ENCODE measurements around the gene MPO.

MPO gene

DNA sequence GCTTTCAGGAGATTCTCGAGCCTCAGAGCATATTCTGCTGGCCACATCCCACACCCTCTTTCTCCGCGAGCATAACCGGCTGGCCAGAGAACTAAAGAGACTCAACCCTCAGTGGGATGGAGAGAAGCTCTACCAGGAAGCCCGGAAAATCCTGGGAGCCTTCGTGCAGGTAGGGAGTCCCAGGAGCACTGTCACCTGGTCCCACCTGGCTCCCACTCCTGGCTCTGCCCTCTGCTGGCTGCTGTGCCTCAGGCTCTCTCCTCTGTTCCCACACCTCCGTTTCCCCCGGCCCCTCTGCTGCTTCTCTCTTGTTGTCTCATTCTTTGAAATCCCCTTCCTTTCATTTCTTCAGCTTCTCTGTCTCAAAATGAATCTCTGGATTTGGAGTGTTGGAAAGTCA, 25.9 kb downstream of the MPO start:
- H3K4me3 ChIP-seq (ENCODE audit: low read length): no peak overlapping the region
- H3K27me3 ChIP-seq (ENCODE audit: control insufficient read depth, insufficient read depth, low read length): peaks cover 63% of the 10 kb centered on the region

DNA sequence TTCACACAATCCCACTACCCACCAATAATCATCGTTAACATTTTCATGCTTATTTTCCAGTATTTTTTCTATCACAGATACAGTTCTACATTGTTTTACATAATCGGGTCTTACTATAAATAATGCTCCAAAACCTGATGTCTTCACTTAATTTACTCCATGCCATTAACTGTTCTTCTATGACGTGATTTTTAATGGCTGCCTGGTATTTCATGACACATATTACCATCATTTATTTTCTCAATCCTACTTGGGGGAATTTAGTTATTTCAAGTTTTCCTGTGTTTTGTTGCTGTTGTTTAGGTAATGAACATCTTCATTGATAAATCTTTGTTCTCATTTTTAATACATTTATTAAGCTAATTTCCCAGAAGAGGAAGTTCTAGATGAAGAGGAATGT, 27.7 kb downstream of the MPO start:
- H3K9me3 ChIP-seq (ENCODE audit: control insufficient read depth, low read depth, low read length): no peaks in the 10 kb centered on the region
- H3K27me3 ChIP-seq (ENCODE audit: control insufficient read depth, insufficient read depth, low read length): peaks cover 69% of the 10 kb centered on the region
- no peaks in the 10 kb centered on the region for H3K36me3 ChIP-seq (ENCODE audit: control insufficient read depth, low read depth, low read length)

More for the DNA sequence above, 25.9 kb downstream of the MPO start:
- Histone ChIP-seq H3K36me3 (ENCODE audit: control insufficient read depth, low read depth, low read length) (no peaks in the 10 kb centered on the region), H3K4me1 (ENCODE audit: control insufficient read depth, low read depth, low read length) (no peaks in the 10 kb centered on the region), H3K9me3 (ENCODE audit: control insufficient read depth, low read depth, low read length) (no peaks in the 10 kb centered on the region), H3K9ac (ENCODE audit: low read length) (no peak overlapping the region), H3K27ac (ENCODE audit: low read length) (no peak overlapping the region)

GRCh38 chr17:58252141-58252540, 28.6 kb downstream of the MPO start:
- Histone ChIP-seq H3K9me3 (ENCODE audit: control insufficient read depth, low read depth, low read length) (no peaks in the 10 kb centered on the region), H3K27ac (ENCODE audit: low read length) (no peak overlapping the region), H3K9ac (ENCODE audit: low read length) (no peak overlapping the region), H3K4me3 (ENCODE audit: low read length) (no peak overlapping the region), H3K4me1 (ENCODE audit: control insufficient read depth, low read depth, low read length) (peaks cover 3% of the 10 kb centered on the region), H3K27me3 (ENCODE audit: control insufficient read depth, insufficient read depth, low read length) (peaks cover 75% of the 10 kb centered on the region), H3K36me3 (ENCODE audit: control insufficient read depth, low read depth, low read length) (no peaks in the 10 kb centered on the region)

More for the DNA sequence above, 27.7 kb downstream of the MPO start:
- Histone ChIP-seq H3K9ac (ENCODE audit: low read length) (no peak overlapping the region), H3K4me1 (ENCODE audit: control insufficient read depth, low read depth, low read length) (peaks cover 3% of the 10 kb centered on the region), H3K27ac (ENCODE audit: low read length) (no peak overlapping the region), H3K4me3 (ENCODE audit: low read length) (no peak overlapping the region)

DNA sequence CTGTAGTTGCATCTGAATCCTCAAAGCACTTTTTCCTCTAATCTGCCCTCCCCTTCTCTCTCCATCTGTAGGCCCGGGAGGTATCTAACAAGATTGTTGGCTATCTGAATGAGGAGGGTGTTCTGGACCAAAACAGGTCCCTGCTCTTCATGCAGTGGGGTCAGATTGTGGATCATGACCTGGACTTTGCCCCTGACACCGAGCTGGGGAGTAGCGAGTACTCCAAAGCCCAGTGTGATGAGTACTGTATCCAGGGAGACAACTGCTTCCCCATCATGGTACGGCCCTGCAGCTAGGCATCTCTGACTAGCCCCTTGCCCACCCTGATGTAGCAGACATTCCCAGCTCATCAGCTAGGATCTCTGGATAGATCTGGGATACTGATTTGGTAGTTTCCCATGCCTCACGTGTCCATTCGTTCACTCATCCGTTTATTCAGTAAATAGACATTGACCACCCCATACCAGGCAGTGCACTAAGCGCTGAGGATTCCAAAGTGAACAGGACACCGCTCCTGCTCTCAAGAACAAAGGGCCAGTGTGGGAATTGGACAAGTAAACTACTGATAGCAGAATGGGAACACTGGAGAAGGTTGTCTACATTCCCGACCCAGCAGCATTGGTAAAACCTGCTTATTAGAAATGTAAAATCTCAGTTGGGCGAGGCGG, 30.3 kb downstream of the MPO start:
- H3K4me1 ChIP-seq (ENCODE audit: control insufficient read depth, low read depth, low read length): peaks cover 3% of the 10 kb centered on the region
- no peaks in the 10 kb centered on the region for H3K9me3 ChIP-seq (ENCODE audit: control insufficient read depth, low read depth, low read length)
- H3K27ac ChIP-seq (ENCODE audit: low read length): no peak overlapping the region
- no peak overlapping the region for H3K4me3 ChIP-seq (ENCODE audit: low read length)
- H3K27me3 ChIP-seq (ENCODE audit: control insufficient read depth, insufficient read depth, low read length): peaks cover 88% of the 10 kb centered on the region
- no peaks in the 10 kb centered on the region for H3K36me3 ChIP-seq (ENCODE audit: control insufficient read depth, low read depth, low read length)
- no peak overlapping the region for H3K9ac ChIP-seq (ENCODE audit: low read length)

- peaks cover 3% of the 10 kb centered on the region for H3K4me1 ChIP-seq (ENCODE audit: control insufficient read depth, low read depth, low read length)
- H3K27me3 ChIP-seq (ENCODE audit: control insufficient read depth, insufficient read depth, low read length): peaks cover 82% of the 10 kb centered on the region
- no peaks in the 10 kb centered on the region for H3K9me3 ChIP-seq (ENCODE audit: control insufficient read depth, low read depth, low read length)
- H3K27ac ChIP-seq (ENCODE audit: low read length): no peak overlapping the region
- H3K4me3 ChIP-seq (ENCODE audit: low read length): peak overlapping the region; percentile 55
- H3K36me3 ChIP-seq (ENCODE audit: control insufficient read depth, low read depth, low read length): no peaks in the 10 kb centered on the region
- H3K9ac ChIP-seq (ENCODE audit: low read length): no peak overlapping the region
Observed at GRCh38 chr17:58249270-58250133, 31.2 kb downstream of the MPO start.

DNA sequence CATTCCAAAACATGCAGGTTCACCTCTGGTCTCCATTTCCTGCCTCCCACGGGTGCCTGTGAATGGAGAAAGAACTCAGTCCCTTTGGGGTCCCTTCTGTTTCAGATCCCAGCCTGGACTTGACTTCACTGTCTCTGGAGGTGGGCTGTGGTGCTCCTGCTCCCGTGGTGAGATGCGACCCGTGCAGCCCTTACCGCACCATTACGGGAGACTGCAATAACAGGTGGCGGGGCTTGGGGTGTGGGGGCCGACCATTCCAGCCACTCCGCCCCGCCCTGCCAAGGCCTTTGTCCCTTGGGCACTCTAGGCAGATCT, 31.8 kb downstream of the MPO start:
- Histone ChIP-seq H3K4me1 (ENCODE audit: control insufficient read depth, low read depth, low read length) (peaks cover 3% of the 10 kb centered on the region), H3K9ac (ENCODE audit: low read length) (no peak overlapping the region), H3K36me3 (ENCODE audit: control insufficient read depth, low read depth, low read length) (no peaks in the 10 kb centered on the region), H3K9me3 (ENCODE audit: control insufficient read depth, low read depth, low read length) (no peaks in the 10 kb centered on the region), H3K27ac (ENCODE audit: low read length) (no peak overlapping the region), H3K27me3 (ENCODE audit: control insufficient read depth, insufficient read depth, low read length) (peaks cover 77% of the 10 kb centered on the region), H3K4me3 (ENCODE audit: low read length) (peak overlapping the region; percentile 55)

DNA sequence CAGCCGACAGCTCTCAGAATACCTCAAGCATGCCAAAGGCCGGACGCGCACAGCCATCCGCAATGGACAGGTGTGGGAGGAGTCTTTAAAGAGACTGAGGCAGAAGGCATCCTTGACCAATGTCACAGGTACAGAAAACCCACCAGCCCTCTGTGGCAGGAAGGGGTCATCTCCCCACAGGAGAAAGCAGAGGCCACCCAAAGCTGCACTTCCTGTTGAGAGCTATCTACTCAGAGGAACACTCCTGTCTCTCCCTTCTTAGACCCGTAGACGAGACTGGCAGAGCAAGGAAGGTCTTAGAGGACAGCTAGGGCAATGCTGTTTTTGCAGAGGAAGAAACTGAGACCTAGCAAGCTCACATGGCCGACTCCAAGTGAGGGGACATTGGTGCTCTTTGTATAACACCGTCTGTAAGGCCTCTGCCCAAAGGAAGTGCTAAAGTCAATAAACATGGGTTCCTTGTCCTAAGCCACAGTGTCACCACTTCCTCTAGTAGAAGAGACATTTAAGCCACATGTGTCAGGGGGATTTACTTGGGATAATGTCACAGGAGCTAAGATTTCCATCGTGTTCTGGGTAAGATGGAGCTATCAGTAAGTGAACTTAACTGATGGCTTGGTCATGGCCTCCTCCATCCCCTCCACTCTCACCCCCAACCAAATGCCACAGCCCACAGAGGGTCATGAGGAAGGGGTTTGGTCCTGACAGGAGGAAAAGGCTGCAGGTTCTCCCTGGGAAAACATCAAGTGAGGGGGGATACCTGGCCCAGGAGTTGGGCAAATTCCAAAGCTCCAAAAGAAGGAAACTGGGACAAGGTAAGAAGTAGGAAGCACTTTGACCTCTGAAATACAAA, 33.0 kb downstream of the MPO start:
- H3K9me3 ChIP-seq (ENCODE audit: control insufficient read depth, low read depth, low read length): no peaks in the 10 kb centered on the region
- H3K4me3 ChIP-seq (ENCODE audit: low read length): no peak overlapping the region
- no peaks in the 10 kb centered on the region for H3K36me3 ChIP-seq (ENCODE audit: control insufficient read depth, low read depth, low read length)
- H3K27me3 ChIP-seq (ENCODE audit: control insufficient read depth, insufficient read depth, low read length): peaks cover 71% of the 10 kb centered on the region
- H3K27ac ChIP-seq (ENCODE audit: low read length): no peak overlapping the region
- peaks cover 3% of the 10 kb centered on the region for H3K4me1 ChIP-seq (ENCODE audit: control insufficient read depth, low read depth, low read length)
- H3K9ac ChIP-seq (ENCODE audit: low read length): no peak overlapping the region

DNA sequence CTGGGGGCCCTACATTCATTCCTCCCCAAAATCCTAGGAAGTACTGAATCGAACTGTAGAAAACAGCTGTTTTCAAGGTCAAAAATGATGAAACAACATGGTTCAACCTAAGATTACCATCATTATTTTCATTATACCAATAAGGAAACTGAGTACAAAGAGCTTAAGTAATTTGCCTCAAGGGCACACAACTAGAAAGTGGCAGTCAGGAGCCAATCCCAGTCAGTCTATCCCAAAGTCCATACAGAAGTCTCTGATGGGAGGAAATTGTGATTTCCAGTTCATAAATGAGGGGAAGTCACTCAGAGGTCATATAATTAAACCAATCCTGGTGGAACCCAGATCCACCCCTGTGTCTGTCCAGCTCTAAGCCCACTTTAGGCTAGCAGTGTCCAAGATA, 34.0 kb downstream of the MPO start:
- Histone ChIP-seq H3K9ac (ENCODE audit: low read length) (no peak overlapping the region), H3K9me3 (ENCODE audit: control insufficient read depth, low read depth, low read length) (no peaks in the 10 kb centered on the region), H3K36me3 (ENCODE audit: control insufficient read depth, low read depth, low read length) (no peaks in the 10 kb centered on the region), H3K4me1 (ENCODE audit: control insufficient read depth, low read depth, low read length) (peaks cover 3% of the 10 kb centered on the region), H3K27me3 (ENCODE audit: control insufficient read depth, insufficient read depth, low read length) (peaks cover 64% of the 10 kb centered on the region), H3K4me3 (ENCODE audit: low read length) (no peak overlapping the region), H3K27ac (ENCODE audit: low read length) (no peak overlapping the region)

DNA sequence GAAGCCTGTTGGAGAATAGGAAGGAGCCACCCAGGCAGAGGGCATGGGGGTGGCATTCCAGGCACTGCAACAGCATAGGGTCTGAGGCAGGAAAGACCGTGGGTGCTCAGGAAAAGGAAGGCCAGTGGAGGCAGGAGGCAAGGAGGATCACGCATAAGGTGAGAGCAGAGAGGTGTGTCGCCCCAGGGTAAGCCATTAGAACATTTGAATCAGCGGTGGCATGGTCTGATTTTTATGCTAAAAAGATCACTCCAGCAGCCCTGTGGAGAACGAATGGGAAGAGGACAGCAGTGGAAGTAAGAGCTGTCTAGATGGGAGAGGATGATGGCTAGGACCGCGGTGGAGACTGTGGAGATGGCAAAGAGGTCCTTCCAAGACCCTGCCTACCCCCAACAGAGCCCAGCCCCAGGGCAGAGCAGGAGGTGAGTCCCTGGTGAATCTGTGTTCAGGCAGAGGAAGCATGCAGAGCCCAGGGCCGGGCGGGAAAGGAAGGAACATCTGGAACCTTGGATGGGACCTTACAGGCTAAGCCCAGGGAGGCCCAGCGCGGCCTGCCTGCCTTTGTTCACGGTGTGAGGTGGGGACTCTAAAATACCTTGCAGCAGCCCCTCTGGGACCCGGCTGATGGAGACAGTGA, 34.5 kb downstream of the MPO start:
- peaks cover 59% of the 10 kb centered on the region for H3K27me3 ChIP-seq (ENCODE audit: control insufficient read depth, insufficient read depth, low read length)
- H3K36me3 ChIP-seq (ENCODE audit: control insufficient read depth, low read depth, low read length): no peaks in the 10 kb centered on the region

GRCh38 chr17:58245428-58246103, 35.2 kb downstream of the MPO start:
- Histone ChIP-seq H3K4me3 (ENCODE audit: low read length) (no peak overlapping the region), H3K9ac (ENCODE audit: low read length) (no peak overlapping the region), H3K36me3 (ENCODE audit: control insufficient read depth, low read depth, low read length) (no peaks in the 10 kb centered on the region), H3K9me3 (ENCODE audit: control insufficient read depth, low read depth, low read length) (no peaks in the 10 kb centered on the region), H3K4me1 (ENCODE audit: control insufficient read depth, low read depth, low read length) (peaks cover 3% of the 10 kb centered on the region), H3K27ac (ENCODE audit: low read length) (no peak overlapping the region), H3K27me3 (ENCODE audit: control insufficient read depth, insufficient read depth, low read length) (peaks cover 54% of the 10 kb centered on the region)

More for the DNA sequence above, 34.5 kb downstream of the MPO start:
- Histone ChIP-seq H3K4me1 (ENCODE audit: control insufficient read depth, low read depth, low read length) (peaks cover 3% of the 10 kb centered on the region), H3K9ac (ENCODE audit: low read length) (no peak overlapping the region), H3K9me3 (ENCODE audit: control insufficient read depth, low read depth, low read length) (no peaks in the 10 kb centered on the region), H3K27ac (ENCODE audit: low read length) (no peak overlapping the region), H3K4me3 (ENCODE audit: low read length) (no peak overlapping the region)
